GM21381 (cell line): Measurements from ENCODE around the gene CHMP1B.

Experiments
- ATAC-seq: cut with Tn5 transposase; IDR thresholded peaks from one replicate; pipeline ENCODE4 v1.9.1; 2021; ENCODE audit warnings: mild to moderate bottlenecking, moderate library complexity; ENCODE audit not compliant: unreplicated experiment

CHMP1B gene

DNA sequence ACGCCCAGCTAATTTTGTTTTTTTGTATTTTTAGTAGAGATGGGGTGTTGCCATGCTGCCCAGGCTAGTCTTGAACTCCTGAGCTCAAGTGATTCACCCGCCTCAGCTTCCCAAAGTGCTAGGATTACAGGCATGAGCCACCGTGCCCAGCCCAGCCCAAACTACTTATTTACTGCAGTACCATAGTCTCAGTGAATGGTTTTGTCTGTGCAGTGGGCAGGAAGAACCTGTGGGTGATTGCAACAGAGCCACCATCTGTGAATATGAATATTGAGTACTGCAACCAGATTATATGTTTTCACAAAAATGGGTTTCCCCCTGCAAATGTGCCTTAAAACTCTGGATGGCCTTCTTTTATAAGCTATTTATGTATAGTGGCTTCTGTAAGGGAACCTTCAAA, 47.9 kb downstream of the CHMP1B start:
- ATAC-seq = no peak

DNA sequence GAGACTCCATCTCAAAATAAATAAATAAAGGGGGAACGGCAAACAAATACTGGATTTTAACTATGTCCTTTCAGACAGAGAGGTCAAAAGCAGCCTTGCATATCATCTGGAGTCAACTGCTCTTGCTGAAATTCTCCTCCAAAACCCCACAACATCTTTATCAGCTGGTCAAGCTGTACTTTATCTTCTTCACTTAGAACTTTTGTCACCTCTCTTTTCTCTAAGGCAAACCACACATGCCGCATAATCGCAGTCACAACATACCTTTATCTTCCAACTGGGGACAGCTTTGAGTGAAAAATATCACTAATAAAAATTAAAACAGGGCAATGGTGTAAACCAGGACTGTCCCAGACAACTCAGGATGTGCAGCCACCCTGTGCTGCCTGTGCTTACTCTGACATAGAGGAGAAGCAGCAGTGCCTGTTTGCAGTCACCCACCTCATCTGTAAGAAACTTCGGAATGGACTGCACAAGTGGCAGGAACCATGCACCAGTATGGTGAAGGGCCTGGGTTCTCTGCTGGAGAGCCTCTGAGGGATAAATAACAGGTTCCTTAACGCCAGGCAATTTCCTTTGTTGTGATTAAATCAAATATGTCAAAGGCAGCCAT, 50.7 kb downstream of the CHMP1B start:
- no peak for ATAC-seq

DNA sequence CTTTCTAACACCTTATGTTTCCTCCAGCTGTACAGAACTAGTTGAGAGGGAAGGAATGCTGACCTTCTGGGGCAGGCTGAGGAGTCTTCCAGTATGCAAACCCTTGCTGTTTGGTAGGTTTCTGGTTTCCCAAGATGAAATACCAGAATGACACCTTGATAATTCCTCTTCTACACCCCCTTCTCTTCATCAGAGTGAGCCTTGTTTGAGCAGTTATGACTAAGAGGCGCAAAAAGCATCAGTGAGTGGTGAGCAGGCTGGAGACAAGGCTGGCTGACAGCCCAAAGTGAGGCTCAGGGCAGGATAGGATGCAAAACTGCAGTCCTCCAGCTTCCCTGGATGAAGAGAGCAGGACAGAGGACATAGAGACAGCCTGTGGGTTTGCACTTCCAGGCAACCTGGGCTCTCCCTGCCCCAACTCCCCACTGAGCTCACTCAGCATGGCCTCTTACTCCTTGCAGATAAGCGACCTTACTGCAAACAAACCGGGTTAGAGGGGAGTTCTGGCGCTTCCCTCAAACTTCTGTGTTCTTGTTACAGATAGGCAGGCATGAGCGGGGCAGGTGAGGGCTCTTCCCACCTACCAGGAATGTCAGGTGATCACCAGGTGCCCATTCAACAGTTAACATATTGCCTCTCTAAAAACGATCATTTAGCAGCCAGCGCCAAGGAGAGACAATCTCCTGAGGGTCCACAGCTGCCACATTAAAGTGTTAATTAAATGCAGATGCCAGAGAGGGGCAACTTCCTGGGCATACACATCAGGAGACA, 51.5 kb downstream of the CHMP1B start:
- ATAC-seq = no peak
